ENCODE data around the gene PLA2G15. TPM values are rescaled to one million over a fixed set of nuclear protein-coding genes. Genes with fewer than 3 reads are reported as not detected.

PLA2G15 gene
- total RNA-seq, 1 donor from 2014 or later: 29.6 TPM

- peak; percentile 88 for DNase-seq (ENCODE audit: low spot score)
- peaks cover 17% of the 10 kb centered on the region for H3K4me1 Mint-ChIP-seq (ENCODE audit: low read depth)
- TF ChIP-seq CTCF (IDR thresholded peaks at IDR 0.05): no peak
- no peaks in the 10 kb centered on the region for H3K27me3 Mint-ChIP-seq (ENCODE audit: low read depth)
- H3K27ac Mint-ChIP-seq (ENCODE audit: unreplicated experiment): no peak overlapping the region
- peak overlapping the region; percentile 82 for H3K4me3 Mint-ChIP-seq (ENCODE audit: unreplicated experiment)
- no peaks in the 10 kb centered on the region for H3K9me3 Mint-ChIP-seq (ENCODE audit: low read depth)
- H3K36me3 Mint-ChIP-seq (ENCODE audit: low read depth): no peaks in the 10 kb centered on the region
Measured at GRCh38 chr16:68236137-68236825, 8.9 kb upstream of the PLA2G15 start.

GRCh38 chr16:68236826-68237242, 8.3 kb upstream of the PLA2G15 start:
- TF ChIP-seq CTCF (IDR thresholded peaks at IDR 0.05): no peak
- no peaks in the 10 kb centered on the region for H3K36me3 Mint-ChIP-seq (ENCODE audit: low read depth)
- H3K27ac Mint-ChIP-seq (ENCODE audit: unreplicated experiment): peak overlapping the region; percentile 96
- no peaks in the 10 kb centered on the region for H3K27me3 Mint-ChIP-seq (ENCODE audit: low read depth)
- no peak for DNase-seq (ENCODE audit: low spot score)
- H3K4me3 Mint-ChIP-seq (ENCODE audit: unreplicated experiment): peak overlapping the region; percentile 82
- no peaks in the 10 kb centered on the region for H3K9me3 Mint-ChIP-seq (ENCODE audit: low read depth)
- H3K4me1 Mint-ChIP-seq (ENCODE audit: low read depth): peaks cover 17% of the 10 kb centered on the region

GRCh38 chr16:68237243-68238028, 7.7 kb upstream of the PLA2G15 start:
- peaks cover 17% of the 10 kb centered on the region for H3K4me1 Mint-ChIP-seq (ENCODE audit: low read depth)
- H3K27me3 Mint-ChIP-seq (ENCODE audit: low read depth): no peaks in the 10 kb centered on the region
- H3K27ac Mint-ChIP-seq (ENCODE audit: unreplicated experiment): peak overlapping the region; percentile 98
- H3K9me3 Mint-ChIP-seq (ENCODE audit: low read depth): no peaks in the 10 kb centered on the region
- peak overlapping the region; percentile 82 for H3K4me3 Mint-ChIP-seq (ENCODE audit: unreplicated experiment)
- DNase-seq (ENCODE audit: low spot score): peak; percentile 98
- no peak for TF ChIP-seq CTCF (IDR thresholded peaks at IDR 0.05)
- H3K36me3 Mint-ChIP-seq (ENCODE audit: low read depth): no peaks in the 10 kb centered on the region

GRCh38 chr16:68238029-68238345, 7.2 kb upstream of the PLA2G15 start:
- Mint-ChIP-seq H3K27ac (ENCODE audit: unreplicated experiment) (peak overlapping the region; percentile 98), H3K27me3 (ENCODE audit: low read depth) (no peaks in the 10 kb centered on the region), H3K4me3 (ENCODE audit: unreplicated experiment) (peak overlapping the region; percentile 82), H3K36me3 (ENCODE audit: low read depth) (no peaks in the 10 kb centered on the region), H3K9me3 (ENCODE audit: low read depth) (no peaks in the 10 kb centered on the region), H3K4me1 (ENCODE audit: low read depth) (peaks cover 17% of the 10 kb centered on the region)
- DNase-seq (ENCODE audit: low spot score): peak; percentile 81
- no peak for TF ChIP-seq CTCF (IDR thresholded peaks at IDR 0.05)

- Mint-ChIP-seq H3K9me3 (ENCODE audit: low read depth) (no peaks in the 10 kb centered on the region), H3K36me3 (ENCODE audit: low read depth) (no peaks in the 10 kb centered on the region), H3K27ac (ENCODE audit: unreplicated experiment) (no peak overlapping the region), H3K4me1 (ENCODE audit: low read depth) (peaks cover 33% of the 10 kb centered on the region), H3K4me3 (ENCODE audit: unreplicated experiment) (no peak overlapping the region), H3K27me3 (ENCODE audit: low read depth) (no peaks in the 10 kb centered on the region)
- DNase-seq (ENCODE audit: low spot score): no peak
- TF ChIP-seq CTCF (IDR thresholded peaks at IDR 0.05): no peak
Measured at GRCh38 chr16:68242085-68242484, 3.1 kb upstream of the PLA2G15 start.

Measured in chondrocyte (in vitro differentiated cells).